CD14-positive monocyte (primary cell): ENCODE results near the gene SULT1A3. TPM values are rescaled to one million over a fixed set of nuclear protein-coding genes. Genes with fewer than 3 reads are reported as not detected.
"Not testable (repeated sequence)": the region's sequence is repeated elsewhere in the genome, so short reads cannot be mapped to it uniquely, and the experiment has no call there.

Source experiments
- DNase-seq, 3 donors: peaks; one replicate each; pipeline ENCODE4 v3.0.0-alpha.2; 2011 to 2022
- H2AFZ ChIP-seq: 2 replicates; pipeline ENCODE4 v1.6.0; 2012; ENCODE audit warnings: mild to moderate bottlenecking, low read depth, low read length, inconsistent platforms; ENCODE audit not compliant: insufficient read depth, poor library complexity, severe bottlenecking
- H3K27ac ChIP-seq, 2 donors: 1 replicate in 1 of 2; 2 replicates in 1 of 2; pipeline ENCODE4 v1.5.1; 2012 to 2013; ENCODE audit warnings: low read length in 2 of 2, control low read depth in 1 of 2, inconsistent platforms in 1 of 2, low read depth in 1 of 2, mild to moderate bottlenecking in 1 of 2
- H3K27me3 ChIP-seq, 2 donors: one replicate each; pipeline versions ENCODE4 v1.6.0 to v1.6.1; 2011 to 2013; ENCODE audit warnings: low read length in 2 of 2; ENCODE audit not compliant: control insufficient read depth in 2 of 2, insufficient read depth in 2 of 2
- H3K36me3 ChIP-seq, 2 donors: replicated peaks in 1 of 2; 1 replicate in 1 of 2; 2 replicates in 1 of 2; pipeline versions ENCODE4 v1.5.1 to v1.6.1; 2012 to 2013; ENCODE audit warnings: low read length in 2 of 2, control low read depth in 1 of 2, inconsistent platforms in 1 of 2, mild to moderate bottlenecking in 1 of 2; ENCODE audit not compliant: insufficient read depth in 2 of 2, control insufficient read depth in 1 of 2
- H3K4me1 ChIP-seq, 2 donors: 1 replicate in 1 of 2; 2 replicates in 1 of 2; pipeline versions ENCODE4 v1.5.1 to v1.6.1; 2012 to 2013; ENCODE audit warnings: low read length in 2 of 2, control low read depth in 1 of 2, inconsistent platforms in 1 of 2, mild to moderate bottlenecking in 1 of 2, moderate library complexity in 1 of 2; ENCODE audit not compliant: insufficient read depth in 2 of 2, control insufficient read depth in 1 of 2
- H3K4me2 ChIP-seq: replicated peaks from 2 replicates; pipeline ENCODE3; 2012; ENCODE audit warnings: low read length, moderate library complexity, mild to moderate bottlenecking; ENCODE audit not compliant: poor library complexity, severe bottlenecking; ENCODE audit errors: extremely low read depth
- H3K4me3 ChIP-seq, 3 experiments: fragments of 200-600 bp in 1 of 3; sonication (generic) in 1 of 3; replicated peaks in 1 of 3; 1 replicate in 2 of 3; 2 replicates in 1 of 3; pipeline ENCODE4 v1.5.1; 2011 to 2013; ENCODE audit warnings: low read length in 3 of 3, mild to moderate bottlenecking in 3 of 3, control low read depth in 2 of 3, low read depth in 2 of 3, inconsistent platforms in 1 of 3, moderate library complexity in 1 of 3
- H3K79me2 ChIP-seq: 2 replicates; pipeline ENCODE4 v1.6.0; 2012; ENCODE audit warnings: mild to moderate bottlenecking, control low read depth, inconsistent platforms, low read length, moderate library complexity; ENCODE audit not compliant: insufficient read depth
- H3K9ac ChIP-seq: 2 replicates; pipeline ENCODE4 v1.6.0; 2017; ENCODE audit warnings: low read length, mild to moderate bottlenecking; ENCODE audit not compliant: insufficient read depth, poor library complexity, severe bottlenecking
- H3K9me3 ChIP-seq, 2 donors: replicated peaks in 1 of 2; 1 replicate in 1 of 2; 2 replicates in 1 of 2; pipeline versions ENCODE4 v1.5.1 to v1.6.1; 2012 to 2013; ENCODE audit warnings: low read length in 2 of 2, control low read depth in 1 of 2; ENCODE audit not compliant: control insufficient read depth in 1 of 2, insufficient read depth in 1 of 2
- H4K20me1 ChIP-seq: 2 replicates; pipeline ENCODE4 v1.6.0; 2012; ENCODE audit warnings: mild to moderate bottlenecking, low read length, control low read depth, moderate library complexity; ENCODE audit not compliant: insufficient read depth
- H3K27ac Mint-ChIP-seq, 7 donors: one replicate each; pipeline ENCODE4 v1.8.0; 2020; ENCODE audit warnings: mild to moderate bottlenecking in 7 of 7, mixed read lengths in 7 of 7, moderate library complexity in 6 of 7, inconsistent platforms in 2 of 7
- H3K27me3 Mint-ChIP-seq, 3 donors: one replicate each; pipeline ENCODE4 v1.8.0; 2021 to 2022; ENCODE audit warnings: low read depth in 3 of 3, mild to moderate bottlenecking in 3 of 3, mixed read lengths in 3 of 3, moderate library complexity in 3 of 3, inconsistent platforms in 1 of 3
- H3K36me3 Mint-ChIP-seq, 2 donors: one replicate each; pipeline ENCODE4 v1.8.0; 2020; ENCODE audit warnings: mixed read lengths in 2 of 2, inconsistent platforms in 1 of 2, mild to moderate bottlenecking in 1 of 2
- H3K4me1 Mint-ChIP-seq: one replicate; pipeline ENCODE4 v1.8.0; 2020; ENCODE audit warnings: mild to moderate bottlenecking, mixed read lengths
- H3K4me3 Mint-ChIP-seq, 2 donors: one replicate each; pipeline ENCODE4 v1.8.0; 2020; ENCODE audit warnings: mild to moderate bottlenecking in 2 of 2, mixed read lengths in 2 of 2, moderate library complexity in 1 of 2
- H3K9me3 Mint-ChIP-seq, 7 donors: one replicate each; pipeline ENCODE4 v1.8.0; 2020 to 2022; ENCODE audit warnings: mixed read lengths in 7 of 7, mild to moderate bottlenecking in 6 of 7, moderate library complexity in 6 of 7, inconsistent platforms in 2 of 7
- WGBS: methylation state at CpG from one replicate; pipeline ENCODE4 v1.1.5; 2013; ENCODE audit warnings: missing lambda C conversion rate; ENCODE audit not compliant: insufficient coverage; 5-methylcytosine and 5-hydroxymethylcytosine counted together
- intact Hi-C, 2 donors: fragments of 100-400 bp; cut with micrococcal nuclease; formaldehyde crosslinking; loops; one replicate each; pipeline versions ENCODE4 v1.15.0 to v1.15.1; 2023
- polyA plus RNA-seq, 3 donors: library from polyadenylated mRNA; depleted of rRNA in 1 of 3; unstranded in 2 of 3; stranded (reverse) in 1 of 3; fragments of 300-500 nt in 2 of 3; fragments of >200 nt in 1 of 3; fragmentation: Illumina TruSeq in 2 of 3; gene quantifications; 1 replicate in 2 of 3; 2 replicates in 1 of 3; pipeline ENCODE4 v1.2.3, GENCODE V29; 2012 to 2021

The SULT1A3 gene
- polyA plus RNA-seq, 3 donors = 20.9 to 29.9 (median 28.3) TPM

GRCh38 chr16:30194172-30194925 is 4.7 kb upstream of the SULT1A3 start:
- intact Hi-C loops, H3K36me3 Mint-ChIP-seq, H3K27ac Mint-ChIP-seq, H3K4me1 ChIP-seq, H2AFZ ChIP-seq, H3K36me3 ChIP-seq, H3K27me3 Mint-ChIP-seq, H3K27ac ChIP-seq, H3K79me2 ChIP-seq, H4K20me1 ChIP-seq, H3K4me2 ChIP-seq, H3K27me3 ChIP-seq, H3K4me3 Mint-ChIP-seq, H3K9me3 Mint-ChIP-seq, H3K9me3 ChIP-seq, H3K4me1 Mint-ChIP-seq, H3K9ac ChIP-seq, DNase-seq: not testable (repeated sequence)
- peak overlapping the region; percentile 38 to 46 (median 40) for H3K4me3 ChIP-seq
- WGBS = 0% methylated on average over 6 of the region's 60 CpGs

GRCh38 chr16:30197001-30197400 is 2.1 kb upstream of the SULT1A3 start:
- not testable (repeated sequence) for H3K27ac Mint-ChIP-seq

GRCh38 chr16:30199608-30200343 is 721 bp downstream of the SULT1A3 start:
- H3K4me1 ChIP-seq, H3K9me3 Mint-ChIP-seq, intact Hi-C loops, H3K27ac Mint-ChIP-seq, H3K27me3 Mint-ChIP-seq, H3K4me1 Mint-ChIP-seq, H3K9me3 ChIP-seq, H4K20me1 ChIP-seq, H3K4me3 Mint-ChIP-seq, H3K27ac ChIP-seq, H3K36me3 Mint-ChIP-seq, H3K36me3 ChIP-seq, H3K4me2 ChIP-seq, H3K9ac ChIP-seq, H2AFZ ChIP-seq, H3K4me3 ChIP-seq, H3K79me2 ChIP-seq, H3K27me3 ChIP-seq, DNase-seq: not testable (repeated sequence)
- WGBS = no CpG with 5 or more reads among the region's 15 CpGs

More at GRCh38 chr16:30197001-30197400, 2.1 kb upstream of the SULT1A3 start:
- intact Hi-C loops, H3K36me3 Mint-ChIP-seq, H3K79me2 ChIP-seq, H3K4me2 ChIP-seq, H2AFZ ChIP-seq, DNase-seq, H3K9ac ChIP-seq, H4K20me1 ChIP-seq, H3K36me3 ChIP-seq, H3K4me3 ChIP-seq, H3K9me3 ChIP-seq, H3K27me3 ChIP-seq, H3K4me1 Mint-ChIP-seq, H3K9me3 Mint-ChIP-seq, H3K4me3 Mint-ChIP-seq, H3K4me1 ChIP-seq, H3K27me3 Mint-ChIP-seq, H3K27ac ChIP-seq: not testable (repeated sequence)
- WGBS = no CpG with 5 or more reads among the region's 2 CpGs

- H3K36me3 Mint-ChIP-seq, H3K27ac Mint-ChIP-seq, H3K4me1 ChIP-seq: not testable (repeated sequence)
Observed at GRCh38 chr16:30205541-30206236, 6.6 kb downstream of the SULT1A3 start.

More at GRCh38 chr16:30205541-30206236, 6.6 kb downstream of the SULT1A3 start:
- intact Hi-C loops, H3K4me3 Mint-ChIP-seq, H2AFZ ChIP-seq, H3K9me3 Mint-ChIP-seq, H3K36me3 ChIP-seq, H4K20me1 ChIP-seq, H3K4me2 ChIP-seq, H3K27me3 ChIP-seq, H3K9me3 ChIP-seq, H3K27ac ChIP-seq, H3K27me3 Mint-ChIP-seq, H3K4me1 Mint-ChIP-seq, DNase-seq, H3K79me2 ChIP-seq, H3K9ac ChIP-seq: not testable (repeated sequence)
- 0% methylated on average over 7 of the region's 52 CpGs for WGBS
- peak overlapping the region; percentile 44 to 61 (median 56) for H3K4me3 ChIP-seq
